SH-SY5Y (cell line): ENCODE data around the gene RAB8A.

ENCODE experiments used
- GATA2 ChIP-seq: IDR thresholded peaks from 2 replicates; pipeline ENCODE4 v1.6.1; 2011; ENCODE audit warnings: mild to moderate bottlenecking, low read depth, low read length
- GATA3 ChIP-seq: IDR thresholded peaks from 2 replicates; pipeline ENCODE4 v1.6.1; 2011; ENCODE audit warnings: low read depth, mild to moderate bottlenecking, low read length, moderate library complexity

Gene RAB8A

DNA sequence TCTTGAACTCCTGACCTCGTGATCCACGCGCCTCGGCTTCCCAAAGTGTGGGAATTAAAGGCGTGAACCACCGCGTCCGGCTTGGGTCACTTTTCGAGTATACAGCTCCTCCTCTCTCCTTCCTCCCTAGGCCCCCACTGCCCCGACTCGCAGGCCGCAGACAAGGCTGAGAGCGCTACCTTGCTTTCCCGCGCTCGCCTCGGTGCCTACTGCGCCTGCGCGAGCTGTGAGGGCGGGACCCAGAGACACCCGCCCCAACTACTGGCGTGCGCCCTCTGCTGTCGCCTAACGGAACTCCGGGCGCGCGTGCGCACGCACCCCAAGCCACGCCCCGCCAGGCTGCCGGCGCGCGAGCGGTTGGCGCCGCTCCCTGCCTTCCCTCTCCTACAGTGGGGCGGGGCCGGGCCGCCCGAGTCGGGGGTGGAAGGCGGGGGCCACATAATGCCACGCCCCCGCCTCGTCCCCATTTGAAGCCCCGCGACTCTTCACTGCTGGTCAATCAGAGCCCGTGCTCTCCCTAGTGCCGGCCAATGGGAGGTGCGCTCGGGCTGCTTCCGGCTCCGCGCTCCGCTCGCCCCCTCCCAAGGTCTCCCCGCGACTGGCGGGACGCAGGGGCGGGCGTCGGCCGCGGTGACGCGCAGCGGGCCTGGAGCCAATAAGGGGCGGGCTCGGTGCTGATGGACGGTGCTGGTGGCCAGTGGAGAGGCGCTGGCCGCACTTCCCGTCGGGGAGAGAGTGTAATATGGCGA lies at the start of gene RAB8A:
RAB8A (plus strand) TSS at position 730 of the 749 bp plus-strand sequence; CDS start at position 743, 13 bp downstream.
- TF ChIP-seq GATA3 = no peak
- TF ChIP-seq GATA2 = no peak

DNA sequence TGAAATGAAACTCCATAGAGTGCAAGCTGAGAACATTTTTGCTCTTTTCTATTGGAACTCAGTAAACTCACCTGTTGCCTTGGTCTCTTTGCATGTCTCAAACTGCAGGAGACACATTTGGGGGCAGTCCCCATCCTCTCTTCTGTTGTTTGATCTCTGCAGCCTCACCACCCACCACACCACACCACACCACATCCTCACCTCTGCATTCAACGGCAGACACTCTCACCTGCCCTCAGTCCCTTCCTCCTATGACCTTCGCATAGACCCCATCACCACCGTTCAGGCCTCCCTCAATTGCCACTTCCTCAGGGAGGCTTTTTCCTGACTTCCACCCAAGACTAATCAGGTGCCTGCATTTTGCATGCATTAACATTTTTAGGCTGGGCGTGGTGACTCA lies 49.7 kb upstream of the RAB8A start:
- no peak for TF ChIP-seq GATA2
- no peak for TF ChIP-seq GATA3

DNA sequence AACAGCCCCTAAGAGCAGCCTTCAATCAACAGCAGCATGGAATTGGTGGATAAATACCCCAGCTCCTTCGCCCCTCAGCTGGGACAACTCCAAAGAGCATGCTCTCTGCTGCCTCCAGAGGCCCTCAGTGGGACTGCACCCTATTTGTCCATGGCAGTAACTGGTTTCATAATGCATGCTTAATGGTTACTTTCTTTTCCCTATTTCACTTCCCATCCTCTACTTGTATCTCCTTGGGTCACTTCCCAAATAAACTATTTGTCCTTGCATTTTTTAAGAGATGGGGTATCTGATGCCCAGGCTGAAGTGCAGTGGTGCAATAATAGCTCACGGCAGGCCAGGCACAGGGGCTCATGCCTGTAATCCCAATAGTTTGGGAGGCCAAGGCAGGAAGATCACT lies 48.9 kb upstream of the RAB8A start:
- no peak for TF ChIP-seq GATA2
- TF ChIP-seq GATA3 = no peak

DNA sequence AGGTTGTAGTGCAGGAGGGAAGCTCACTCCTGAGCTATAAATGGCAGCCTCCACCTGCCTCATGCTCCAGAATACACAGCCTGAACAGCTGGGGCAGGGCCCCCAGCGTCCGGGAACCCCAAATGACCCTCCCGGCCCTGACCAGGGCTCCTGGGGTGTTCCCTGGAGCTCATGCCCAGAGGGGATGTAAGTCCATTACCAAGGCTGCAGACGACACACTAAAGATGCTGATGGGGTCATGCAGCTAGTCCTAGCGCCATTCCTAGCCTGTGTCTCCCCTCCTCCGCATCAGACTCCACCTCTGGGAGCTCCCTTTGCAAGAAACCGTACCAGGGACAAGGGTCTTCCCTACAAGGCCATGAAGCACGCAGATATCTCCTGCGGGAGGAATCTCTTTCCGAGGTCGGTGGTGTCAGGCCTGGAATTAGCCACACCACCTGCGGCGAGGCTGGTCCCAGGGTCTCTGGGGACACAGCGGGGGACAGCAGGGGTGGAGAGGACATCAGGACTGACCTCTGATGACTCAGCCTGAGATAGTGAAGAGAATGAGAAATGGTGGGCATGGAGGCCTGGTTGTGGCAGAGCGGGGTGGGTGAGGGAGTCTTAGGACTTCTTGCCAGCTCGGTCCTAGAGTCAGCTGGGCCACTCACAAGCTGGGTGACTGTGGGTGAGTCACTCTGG lies 47.3 kb upstream of the RAB8A start:
- TF ChIP-seq GATA2 = no peak
- no peak for TF ChIP-seq GATA3

DNA sequence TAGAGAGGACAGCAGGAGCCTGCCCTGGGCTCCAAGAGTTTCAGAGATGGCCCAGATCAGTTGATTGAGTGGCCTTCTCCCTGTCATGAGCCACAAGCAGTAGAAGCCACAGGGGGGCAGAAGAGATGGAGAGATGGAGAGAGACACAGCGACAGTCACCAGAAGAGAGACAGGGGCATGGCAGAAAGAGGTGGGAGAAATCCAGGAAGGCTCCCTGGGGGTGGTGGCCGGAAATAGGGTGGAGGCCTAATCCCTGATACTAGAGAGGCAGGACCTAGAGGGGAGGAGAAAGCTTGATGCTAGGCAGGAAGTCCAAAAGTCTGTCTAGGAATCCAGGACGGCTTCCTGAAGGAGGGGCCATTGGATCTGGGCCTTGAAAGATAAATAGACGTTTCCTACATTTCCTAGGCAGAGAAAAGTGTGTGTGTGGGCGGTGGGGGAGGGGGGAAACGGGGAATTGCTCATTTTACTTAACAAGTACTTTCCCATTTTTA lies 45.0 kb upstream of the RAB8A start:
- TF ChIP-seq GATA3 (no peak), GATA2 (no peak)

DNA sequence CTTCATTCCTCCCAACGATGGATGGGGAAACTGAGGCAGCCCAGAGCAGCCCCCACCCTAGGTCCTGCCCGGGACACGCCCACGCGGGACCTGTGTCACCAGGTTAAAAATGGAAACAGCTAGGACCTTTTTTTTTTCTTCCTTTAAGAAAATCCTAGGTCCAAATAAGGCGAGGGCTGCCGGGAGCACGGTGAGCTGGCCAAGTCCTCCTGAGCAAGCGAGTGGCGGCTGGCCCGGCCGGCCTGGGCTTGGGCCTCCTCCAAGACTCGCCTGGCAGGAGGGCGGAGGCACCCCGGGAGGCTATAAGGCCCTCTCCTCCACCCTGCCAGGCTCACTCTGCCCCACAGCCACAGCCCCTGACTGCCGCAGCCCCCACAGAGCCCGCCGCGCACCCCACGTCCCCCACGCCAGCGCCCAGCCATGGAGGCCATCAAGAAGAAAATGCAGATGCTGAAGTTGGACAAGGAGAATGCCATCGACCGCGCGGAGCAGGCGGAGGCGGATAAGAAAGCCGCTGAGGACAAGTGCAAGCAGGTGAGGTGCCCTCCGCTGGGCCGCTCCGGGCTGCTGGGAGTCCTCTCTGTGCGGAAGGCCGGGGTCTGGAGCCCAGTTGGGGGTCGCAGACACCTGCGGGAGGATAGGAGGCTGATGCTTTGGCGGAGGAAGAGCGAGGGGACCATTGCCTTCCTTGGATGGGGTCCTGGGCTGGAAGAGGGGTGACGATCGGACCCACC lies 44.3 kb upstream of the RAB8A start:
- TF ChIP-seq GATA2 (no peak), GATA3 (no peak)

DNA sequence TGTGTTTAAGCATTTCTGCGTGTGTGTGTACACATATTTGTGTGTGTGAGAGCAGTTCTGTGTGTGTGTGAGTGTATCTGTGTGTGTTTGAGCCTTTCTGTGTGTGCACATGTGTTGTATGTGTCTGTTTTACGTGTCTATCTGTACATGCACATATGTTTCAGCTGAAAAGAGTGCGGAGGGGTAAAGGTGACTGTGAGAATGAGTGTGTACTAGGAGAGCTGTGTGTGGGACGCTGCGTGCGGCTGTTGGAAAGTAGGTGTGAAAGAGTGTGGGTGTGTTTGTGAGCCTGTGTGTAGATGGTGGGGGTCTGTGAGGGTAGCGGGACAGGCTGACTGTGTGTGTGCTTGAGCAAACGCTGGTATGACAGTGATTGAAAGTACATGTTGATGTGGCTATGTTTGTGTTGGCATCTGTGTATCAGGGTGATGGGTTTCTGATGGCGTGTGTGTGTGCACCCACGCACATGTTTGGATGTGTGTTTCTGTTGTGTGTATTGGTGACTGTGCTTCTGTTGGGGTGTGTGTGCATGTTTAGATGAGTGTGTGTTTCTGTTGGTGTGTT lies 42.9 kb upstream of the RAB8A start:
- TF ChIP-seq GATA3 (no peak), GATA2 (no peak)

DNA sequence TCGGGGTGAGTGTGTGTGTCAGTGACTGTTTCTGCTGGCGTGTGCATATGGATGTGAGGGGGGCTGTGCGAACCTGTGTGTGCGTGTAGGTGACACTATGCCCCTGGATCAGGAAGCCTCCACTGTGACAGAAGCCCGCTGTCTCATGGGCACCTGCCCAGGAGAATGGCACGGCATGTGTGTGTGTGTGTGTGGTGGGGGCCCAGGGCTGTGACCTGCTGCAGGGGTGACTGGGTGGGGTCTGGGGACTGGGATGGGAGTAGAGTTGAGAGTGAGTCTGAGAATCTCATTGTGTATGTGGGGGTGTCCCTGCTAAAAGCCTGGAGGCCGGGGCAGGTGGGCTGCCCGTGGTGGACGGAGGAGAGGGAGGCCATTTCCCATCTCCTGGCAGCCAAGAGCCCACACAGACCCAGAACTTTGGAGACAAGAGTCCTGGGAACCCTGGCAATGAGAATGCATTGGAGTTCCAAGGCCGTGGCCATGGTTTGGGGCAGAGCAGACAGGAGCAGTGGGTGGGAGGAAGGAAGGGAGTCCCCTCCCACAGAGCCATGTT lies 41.8 kb upstream of the RAB8A start:
- TF ChIP-seq GATA3 = no peak
- TF ChIP-seq GATA2 = no peak

DNA sequence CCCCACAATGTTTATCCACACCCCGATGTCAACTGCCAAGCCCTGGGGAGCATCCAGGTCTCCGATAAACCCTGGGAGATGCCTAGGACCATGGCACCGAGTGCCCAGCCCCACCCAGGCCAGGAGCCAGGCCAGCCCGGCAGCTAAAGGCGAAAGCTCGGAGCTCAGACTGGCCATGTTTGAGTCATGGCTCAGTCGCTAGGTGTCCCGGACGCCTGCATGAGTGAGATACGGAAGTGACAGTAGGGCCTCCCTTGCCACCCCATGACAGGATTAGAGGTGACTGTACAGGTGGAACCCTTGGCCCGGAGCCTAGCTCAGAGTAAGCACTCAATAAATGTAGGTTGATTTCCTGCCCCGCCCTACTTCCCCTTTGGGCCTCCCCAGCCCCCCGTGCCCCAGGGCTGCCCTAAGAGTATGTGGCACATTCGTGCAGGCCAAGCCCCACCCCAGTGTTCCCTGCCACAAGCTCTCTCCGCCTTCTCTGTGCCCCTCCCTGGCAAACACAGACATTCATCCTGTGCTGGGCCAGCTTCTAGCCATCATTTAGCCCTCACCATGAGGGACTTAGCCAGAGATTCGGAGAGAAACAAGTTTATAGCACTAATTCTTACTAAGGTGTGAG lies 41.2 kb upstream of the RAB8A start:
- TF ChIP-seq GATA2 (no peak), GATA3 (no peak)

DNA sequence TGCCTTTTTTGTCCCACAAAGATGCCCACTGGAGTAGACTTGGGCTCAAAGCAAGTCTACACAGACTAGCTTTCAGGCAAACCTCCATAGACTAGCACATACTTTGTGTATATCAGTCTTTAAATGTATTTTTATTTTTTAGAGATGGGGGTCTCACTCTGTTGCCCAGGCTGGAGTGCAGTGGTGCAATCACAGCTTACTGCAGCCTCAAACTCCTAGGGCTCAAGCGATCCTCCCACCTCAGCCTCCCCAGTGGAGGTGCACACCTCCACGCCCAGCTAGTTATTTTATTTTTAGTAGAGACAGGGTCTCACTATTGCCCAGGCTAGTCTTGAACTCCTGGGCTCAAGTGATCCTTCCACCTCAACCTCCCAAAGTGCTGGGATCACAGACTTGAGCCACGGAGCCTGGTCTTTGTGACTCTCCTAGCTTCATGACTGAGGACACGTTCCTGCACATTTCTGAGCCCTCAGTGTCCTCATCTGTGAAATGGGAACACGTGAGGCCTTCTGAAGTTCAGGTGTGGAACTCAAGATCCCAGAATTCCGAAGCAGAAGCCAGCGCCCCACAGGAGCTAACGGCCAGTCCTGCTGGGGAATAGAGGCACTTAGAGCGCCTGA lies 40.5 kb upstream of the RAB8A start:
- TF ChIP-seq GATA3 (no peak), GATA2 (no peak)

DNA sequence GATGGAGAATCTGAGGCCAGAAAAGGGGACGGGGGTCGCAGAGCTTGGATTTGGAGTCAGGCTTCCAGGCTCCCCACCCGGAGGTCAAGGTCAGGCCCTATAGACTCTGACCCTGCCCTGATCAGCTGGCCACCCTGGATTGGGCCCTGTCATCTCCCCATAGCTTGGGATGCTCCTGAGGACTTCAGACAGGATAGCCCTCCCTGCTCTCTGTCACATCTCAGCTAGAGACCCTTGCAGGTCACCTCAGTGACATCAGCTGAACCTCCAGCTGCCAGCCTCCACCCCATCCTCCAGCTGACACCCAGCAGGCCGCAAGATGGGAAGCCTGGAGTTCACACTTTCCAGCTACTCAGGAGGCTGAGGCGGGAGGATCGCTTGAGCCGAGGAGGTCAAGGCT lies 38.2 kb upstream of the RAB8A start:
- TF ChIP-seq GATA3 (no peak), GATA2 (no peak)

DNA sequence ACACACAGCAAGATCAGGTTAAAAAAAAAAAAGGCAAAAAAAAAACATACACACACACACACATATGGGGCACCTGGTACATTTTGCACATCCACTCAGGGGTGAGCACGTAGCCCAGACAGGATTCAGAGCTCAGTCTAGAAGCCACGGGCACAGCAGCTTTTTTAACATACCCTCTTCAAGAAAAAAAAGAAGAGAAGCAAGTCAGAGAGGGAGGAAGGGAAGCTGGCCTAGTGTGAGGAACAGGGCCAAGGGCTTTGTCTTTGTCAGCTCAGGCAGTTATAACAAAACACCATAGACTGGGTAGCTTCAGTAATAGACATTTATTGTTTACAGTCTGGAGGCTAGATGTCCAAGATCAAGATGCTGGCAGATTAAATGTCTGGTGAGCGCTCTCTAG lies 37.7 kb upstream of the RAB8A start:
- TF ChIP-seq GATA2 (no peak), GATA3 (no peak)

DNA sequence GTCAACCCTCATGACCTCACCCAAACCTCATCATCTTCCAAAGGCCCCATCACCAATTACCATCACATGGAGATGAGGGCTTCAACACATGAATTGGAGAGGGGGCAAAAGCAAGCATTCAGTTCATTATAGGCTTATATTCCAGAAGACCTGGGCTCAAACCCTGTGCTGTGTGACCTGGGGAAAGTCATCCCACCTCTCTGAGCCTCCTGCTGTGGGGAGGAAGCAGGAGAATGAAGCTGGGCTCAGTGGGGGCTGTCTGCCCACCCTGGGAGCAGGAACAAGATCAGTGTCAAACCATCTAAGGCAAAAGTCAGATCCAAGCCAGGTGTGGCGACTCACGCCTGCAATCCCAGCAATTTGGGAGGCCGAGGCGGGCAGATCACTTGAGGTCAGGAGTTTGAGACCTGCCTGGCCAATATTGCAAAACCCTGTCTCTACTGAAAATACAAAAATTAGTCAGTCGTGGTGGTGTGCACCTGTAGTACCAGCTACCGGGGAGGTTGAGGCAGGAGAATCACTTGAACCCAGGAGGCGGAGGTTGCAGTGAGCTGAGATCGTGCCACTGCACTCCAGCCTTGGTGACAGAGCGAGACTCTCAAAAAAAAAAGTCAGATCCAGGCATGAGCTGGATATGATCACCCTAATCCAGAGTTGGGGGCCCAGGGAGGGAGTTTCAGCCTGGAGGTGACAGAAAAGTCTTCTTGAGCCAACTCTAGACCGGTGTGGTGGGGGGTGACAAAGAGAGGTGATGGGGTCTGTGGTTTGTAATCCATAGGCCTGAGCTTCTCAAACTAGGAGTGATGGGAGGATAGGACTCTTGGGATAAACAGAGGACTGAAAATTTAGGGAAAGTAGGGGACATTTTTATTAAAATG lies 37.0 kb upstream of the RAB8A start:
- TF ChIP-seq GATA2 (no peak), GATA3 (no peak)
